OCI-LY7 (cell line): Measurements from ENCODE around the gene SLCO2B1.

ENCODE experiments used
- EZH2phosphoT487 ChIP-seq: fragments of 200-600 bp; sonication (generic); IDR thresholded peaks from 2 replicates; pipeline ENCODE4 v1.6.1; 2018; ENCODE audit warnings: low read depth, borderline replicate concordance, mild to moderate bottlenecking, mixed run types, antibody characterized with exemption, low read length, moderate library complexity, mixed read lengths
- TF ChIP-seq, protein P1 (sequence below): fragments of 200-600 bp; sonication (generic); conservative IDR thresholded peaks from 2 replicates; pipeline ENCODE4 v1.5.1; 2014; ENCODE audit warnings: mild to moderate bottlenecking, antibody characterized with exemption, low read length, moderate library complexity, mixed read lengths

DNA sequence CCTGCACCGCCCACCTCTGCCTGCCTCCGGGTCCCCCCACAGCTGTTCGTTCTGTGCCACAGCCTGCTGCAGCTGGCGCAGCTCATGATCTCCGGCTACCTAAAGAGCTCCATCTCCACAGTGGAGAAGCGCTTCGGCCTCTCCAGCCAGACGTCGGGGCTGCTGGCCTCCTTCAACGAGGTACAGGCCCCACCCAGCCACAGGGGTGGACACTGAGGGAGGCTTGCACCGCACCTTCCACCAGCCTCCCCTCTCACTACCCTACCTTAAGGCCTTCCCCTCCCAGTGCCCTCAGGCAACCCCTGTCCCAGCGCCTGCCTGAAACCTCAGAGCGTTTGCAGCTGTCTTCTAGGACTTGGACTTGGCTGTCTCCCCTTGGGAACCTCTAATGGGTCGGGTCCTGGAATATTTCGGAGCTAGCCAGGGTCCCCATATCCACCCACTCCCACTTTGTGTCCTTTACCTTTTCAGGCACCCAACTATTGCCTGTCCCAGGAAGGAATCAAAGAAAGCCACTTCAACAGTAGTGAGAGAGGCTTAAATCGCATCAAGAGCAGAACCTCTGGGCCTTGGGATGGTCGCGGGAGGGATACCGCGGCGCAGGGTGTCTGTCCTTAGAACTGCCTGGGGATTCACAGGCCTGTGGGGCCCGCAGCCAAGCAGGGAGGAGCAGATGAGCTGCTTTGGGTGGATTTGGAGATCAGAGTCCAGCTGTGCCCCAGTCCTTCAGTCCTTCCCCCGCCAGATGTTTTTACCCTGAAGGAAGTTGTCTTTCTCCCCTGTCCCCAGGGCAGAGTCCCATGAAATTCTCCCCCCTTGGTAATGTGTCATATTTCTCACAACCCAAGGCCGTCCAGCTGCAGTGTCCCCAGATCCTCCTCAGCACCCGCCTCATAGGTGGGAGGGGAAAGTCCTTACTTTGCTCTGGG lies 13.3 kb downstream of the SLCO2B1 start:
- TF ChIP-seq, protein P1, sequence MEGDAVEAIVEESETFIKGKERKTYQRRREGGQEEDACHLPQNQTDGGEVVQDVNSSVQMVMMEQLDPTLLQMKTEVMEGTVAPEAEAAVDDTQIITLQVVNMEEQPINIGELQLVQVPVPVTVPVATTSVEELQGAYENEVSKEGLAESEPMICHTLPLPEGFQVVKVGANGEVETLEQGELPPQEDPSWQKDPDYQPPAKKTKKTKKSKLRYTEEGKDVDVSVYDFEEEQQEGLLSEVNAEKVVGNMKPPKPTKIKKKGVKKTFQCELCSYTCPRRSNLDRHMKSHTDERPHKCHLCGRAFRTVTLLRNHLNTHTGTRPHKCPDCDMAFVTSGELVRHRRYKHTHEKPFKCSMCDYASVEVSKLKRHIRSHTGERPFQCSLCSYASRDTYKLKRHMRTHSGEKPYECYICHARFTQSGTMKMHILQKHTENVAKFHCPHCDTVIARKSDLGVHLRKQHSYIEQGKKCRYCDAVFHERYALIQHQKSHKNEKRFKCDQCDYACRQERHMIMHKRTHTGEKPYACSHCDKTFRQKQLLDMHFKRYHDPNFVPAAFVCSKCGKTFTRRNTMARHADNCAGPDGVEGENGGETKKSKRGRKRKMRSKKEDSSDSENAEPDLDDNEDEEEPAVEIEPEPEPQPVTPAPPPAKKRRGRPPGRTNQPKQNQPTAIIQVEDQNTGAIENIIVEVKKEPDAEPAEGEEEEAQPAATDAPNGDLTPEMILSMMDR, result no peak
- TF ChIP-seq EZH2phosphoT487, result no peak
